GM18870 (cell line): ENCODE data around the gene TK1.
A peak's percentile ranks its signal among the peaks of the same experiment; 100 is the strongest.
"Not testable (repeated sequence)": the region's sequence is repeated elsewhere in the genome, so short reads cannot be mapped to it uniquely, and the experiment has no call there.

Source experiments
- ATAC-seq: cut with Tn5 transposase; IDR thresholded peaks from one replicate; pipeline ENCODE4 v1.9.1; 2021; ENCODE audit warnings: moderate library complexity; ENCODE audit not compliant: unreplicated experiment

TK1 gene

GRCh38 chr17:78186692-78187595 is at the start of gene TK1, which contains the start of gene AFMID:
TSS of gene TK1 (minus strand) at chr17:78187052. CDS start at chr17:78186994, 58 bp downstream.
TSS of gene AFMID (plus strand) at chr17:78187362. CDS start at chr17:78187371, 9 bp downstream.
- ATAC-seq, result peak; percentile 61

- no peak for ATAC-seq
Observed at GRCh38 chr17:78235885-78236284, 49.0 kb upstream of the TK1 start.

DNA sequence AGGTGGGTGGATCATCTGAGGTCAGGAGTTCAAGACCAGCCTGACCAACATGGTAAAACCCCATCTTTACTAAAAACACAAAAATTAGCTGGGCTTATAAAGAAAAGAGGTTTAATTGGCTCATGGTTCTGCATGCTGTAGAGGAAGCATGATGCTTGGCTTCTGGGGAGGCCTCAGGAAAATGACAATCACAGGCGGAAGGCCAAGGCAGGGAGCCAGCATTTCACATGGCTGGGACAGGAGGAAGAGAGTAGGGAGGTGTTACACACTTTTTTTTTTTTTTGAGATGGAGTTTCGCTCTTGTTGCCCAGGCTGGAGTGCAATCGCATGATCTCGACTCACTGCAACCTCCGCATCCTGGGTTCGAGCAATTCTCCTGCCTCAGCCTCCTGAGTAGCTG is 48.2 kb upstream of the TK1 start:
- ATAC-seq, result not testable (repeated sequence)

DNA sequence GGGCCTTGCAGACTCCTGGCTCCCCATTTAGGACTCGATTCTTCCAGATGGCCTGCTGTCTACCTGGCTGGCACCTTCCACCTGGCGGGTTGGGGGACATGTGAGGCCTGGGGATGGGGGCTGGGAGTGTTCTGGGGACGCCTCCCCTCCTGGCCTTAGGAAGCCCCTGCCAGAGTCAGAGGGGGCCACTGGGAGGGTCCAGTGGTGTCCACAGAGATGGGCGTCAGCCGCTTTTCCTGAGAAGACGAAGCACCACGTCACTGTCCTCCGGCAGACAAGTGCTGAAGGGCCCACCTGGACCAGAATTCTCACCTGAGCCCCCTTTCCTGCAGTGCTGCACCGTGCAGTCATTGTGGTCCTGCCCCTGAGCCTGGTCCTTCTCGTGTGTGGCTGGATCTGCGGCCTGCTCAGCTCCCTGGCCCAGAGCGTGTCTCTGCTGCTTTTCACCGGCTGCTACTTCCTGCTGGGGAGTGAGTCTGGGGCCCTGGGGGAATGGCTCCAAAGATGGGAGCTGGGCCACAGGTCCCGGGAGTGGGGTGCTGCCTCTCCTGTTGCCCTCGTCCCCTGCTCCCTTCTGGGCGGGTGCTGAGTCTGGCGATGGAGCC is 47.5 kb upstream of the TK1 start:
- no peak for ATAC-seq

GRCh38 chr17:78233678-78234077 is 46.8 kb upstream of the TK1 start:
- no peak for ATAC-seq

DNA sequence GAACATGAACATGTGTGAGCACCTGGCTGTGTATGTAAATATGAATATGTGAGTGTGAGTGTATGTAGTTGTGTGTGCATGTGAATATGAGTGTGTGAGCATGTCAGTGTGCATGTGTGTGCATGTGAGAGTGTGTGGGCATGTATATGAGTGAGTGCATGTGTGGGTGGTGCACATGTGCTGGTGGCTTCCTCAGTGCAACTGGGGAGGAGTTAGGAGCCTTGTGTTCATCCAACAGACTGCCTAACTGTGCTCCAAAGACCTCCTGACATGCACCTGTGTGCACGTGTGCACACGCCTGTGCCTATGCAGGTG is 46.0 kb upstream of the TK1 start:
- ATAC-seq, result no peak

- ATAC-seq, result no peak
Observed at GRCh38 chr17:78231991-78232858, 45.4 kb upstream of the TK1 start.

GRCh38 chr17:78230996-78231935 is 44.4 kb upstream of the TK1 start, which contains the start of gene TMEM235:
TSS of gene TMEM235 (plus strand) at chr17:78231631. CDS start at chr17:78232024, 393 bp downstream.
- no peak for ATAC-seq

GRCh38 chr17:78230252-78230962 is 43.6 kb upstream of the TK1 start:
- no peak for ATAC-seq

- ATAC-seq, result no peak
Observed at GRCh38 chr17:78228176-78228575, 41.3 kb upstream of the TK1 start.

DNA sequence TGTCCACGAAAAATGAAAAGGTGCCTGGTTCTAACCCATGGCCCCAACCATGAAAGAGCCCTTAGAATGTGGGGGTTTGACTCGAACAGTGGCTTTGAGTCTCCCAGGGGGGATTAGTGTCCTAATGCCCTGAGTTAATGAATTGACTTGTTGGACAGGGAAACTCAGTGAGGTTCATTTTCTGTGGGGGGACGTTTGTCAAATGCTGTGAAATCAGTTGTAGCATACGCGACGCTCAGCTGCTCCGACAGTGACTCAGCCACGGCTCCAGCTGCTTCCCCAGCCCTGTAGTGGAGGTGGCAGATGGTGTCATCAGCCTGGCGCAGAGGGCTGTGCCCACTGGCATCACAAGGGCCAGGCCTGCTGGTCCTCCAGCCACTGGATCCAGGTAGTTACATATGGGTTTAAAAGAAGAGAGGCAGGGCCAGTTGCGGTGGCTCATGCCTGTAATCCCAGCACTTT is 40.6 kb upstream of the TK1 start:
- ATAC-seq, result no peak

GRCh38 chr17:78226759-78227454 is 40.1 kb upstream of the TK1 start:
- ATAC-seq, result no peak

- ATAC-seq, result no peak
Observed at GRCh38 chr17:78226055-78226758, 39.4 kb upstream of the TK1 start.

GRCh38 chr17:78225088-78225865 is 38.4 kb upstream of the TK1 start:
- no peak for ATAC-seq

GRCh38 chr17:78224231-78225087 is 37.6 kb upstream of the TK1 start:
- no peak for ATAC-seq

- ATAC-seq, result no peak
Observed at GRCh38 chr17:78223765-78224164, 36.9 kb upstream of the TK1 start.

- ATAC-seq, result no peak
Observed at GRCh38 chr17:78223061-78223460, 36.2 kb upstream of the TK1 start.
